ENCODE data around the gene DNAAF5.

Gene DNAAF5

GRCh38 chr7:685540-685939 lies 41.0 kb upstream of the DNAAF5 start:
- peaks cover 0 to 20% of the 10 kb centered on the region in 2 experiments for H3K36me3 ChIP-seq (ENCODE audit: control insufficient read depth in 1 of 2, insufficient read depth in 2 of 2, low read depth in 1 of 2, low read length in 2 of 2)
- H3K4me2 ChIP-seq (ENCODE audit: low read length, poor library complexity, severe bottlenecking), result no peak overlapping the region
- H2BK15ac ChIP-seq (ENCODE audit: low read depth, poor library complexity, severe bottlenecking), result no peak overlapping the region
- H3K4ac ChIP-seq (ENCODE audit: low read depth in 1 of 2, low read length in 2 of 2), result no peak overlapping the region
- no peak overlapping the region for H3K9ac ChIP-seq (ENCODE audit: low read length)
- no peak overlapping the region for H2BK5ac ChIP-seq (ENCODE audit: low read depth, low read length, poor library complexity, severe bottlenecking)
- H3K23ac ChIP-seq (ENCODE audit: low read length in 2 of 2), result no peak overlapping the region
- H3K14ac ChIP-seq (ENCODE audit: low read length in 2 of 2), result no peak overlapping the region
- no peak overlapping the region for H4K91ac ChIP-seq (ENCODE audit: low read length)
- no peak overlapping the region for H2AK5ac ChIP-seq (ENCODE audit: low read length, severe bottlenecking)
- H3K27ac ChIP-seq (ENCODE audit: low read length, poor library complexity, severe bottlenecking), result no peak overlapping the region
- peaks cover under 1% of the 10 kb centered on the region for H3K4me1 ChIP-seq (ENCODE audit: control insufficient read depth, insufficient read depth, low read depth, low read length)
- H2AFZ ChIP-seq (ENCODE audit: low read depth, low read length), result no peak overlapping the region
- peaks cover 35% of the 10 kb centered on the region for H3K9me3 ChIP-seq (ENCODE audit: control insufficient read depth, low read length)
- H3K79me1 ChIP-seq (replicated peaks; ENCODE audit: low read length, poor library complexity, severe bottlenecking), result peaks cover 1% of the 10 kb centered on the region
- DNase-seq, result peak; percentile 8
- H3K4me3 ChIP-seq (ENCODE audit: insufficient read depth in 1 of 2, low read depth in 1 of 2, low read length in 2 of 2), result no peak overlapping the region
- no peaks in the 10 kb centered on the region for H3K27me3 ChIP-seq (ENCODE audit: control insufficient read depth in 1 of 2, insufficient read depth in 1 of 2, low read length in 2 of 2)
- H3K18ac ChIP-seq (ENCODE audit: low read depth in 1 of 2, low read length in 2 of 2), result no peak overlapping the region
- WGBS, result 94% methylated on average over 1 of the region's 1 CpG
- H2BK120ac ChIP-seq (ENCODE audit: low read depth, low read length), result no peak overlapping the region
- no peak overlapping the region for H2BK12ac ChIP-seq (ENCODE audit: low read length in 2 of 2)
- H4K8ac ChIP-seq (ENCODE audit: low read length), result no peak overlapping the region

DNA sequence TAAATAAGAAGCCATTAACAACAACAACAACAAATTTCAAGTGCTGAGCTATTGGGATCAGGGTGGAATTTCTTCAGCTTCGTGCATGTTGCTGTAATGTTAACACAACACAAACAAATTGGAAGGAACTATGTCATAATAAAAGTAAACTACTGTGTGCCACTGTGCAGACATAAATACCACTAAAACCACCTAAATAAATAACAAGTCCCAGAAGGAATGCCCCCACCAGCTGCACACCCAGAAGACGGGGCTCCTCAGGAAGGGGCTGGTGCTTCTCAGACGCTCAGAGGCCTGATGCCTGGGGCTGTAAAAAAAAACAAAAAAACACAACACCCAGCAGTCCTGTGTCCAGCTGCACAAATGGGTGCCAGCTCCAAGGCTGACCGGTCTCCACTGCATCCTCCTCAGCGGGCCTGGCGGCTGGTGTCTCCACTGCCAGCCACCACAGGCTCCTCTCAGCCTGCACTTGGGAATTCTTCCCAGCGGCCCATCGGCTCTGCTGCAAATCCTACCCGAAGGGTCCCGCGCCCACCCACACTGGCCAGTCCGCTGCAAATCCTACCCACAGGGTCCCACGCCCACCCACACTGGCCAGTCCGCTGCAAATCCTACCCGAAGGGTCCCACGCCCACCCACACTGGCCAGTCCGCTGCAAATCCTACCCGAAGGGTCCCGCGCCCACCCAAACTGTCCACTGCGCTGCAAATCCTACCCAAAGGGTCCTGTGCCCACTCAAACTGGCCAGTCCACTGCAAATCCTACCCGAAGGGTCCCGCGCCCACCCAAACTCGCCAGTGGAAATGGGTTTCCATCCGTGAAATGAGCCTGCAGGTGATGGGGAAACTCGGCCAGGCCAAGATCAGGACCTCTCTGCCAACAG lies 35.8 kb upstream of the DNAAF5 start:
- no peak overlapping the region for H3K23ac ChIP-seq (ENCODE audit: low read length in 2 of 2)
- peaks cover 0 to 15% of the 10 kb centered on the region in 2 experiments for H3K36me3 ChIP-seq (ENCODE audit: control insufficient read depth in 1 of 2, insufficient read depth in 2 of 2, low read depth in 1 of 2, low read length in 2 of 2)
- no peak overlapping the region for H2AFZ ChIP-seq (ENCODE audit: low read depth, low read length)
- H4K8ac ChIP-seq (ENCODE audit: low read length), result peak overlapping the region; percentile 67
- peak overlapping the region in 1 of 2 experiments; percentile 34 for H2BK12ac ChIP-seq (ENCODE audit: low read length in 2 of 2)
- no peak overlapping the region for H2BK5ac ChIP-seq (ENCODE audit: low read depth, low read length, poor library complexity, severe bottlenecking)
- no peak overlapping the region for H3K9ac ChIP-seq (ENCODE audit: low read length)
- H3K9me3 ChIP-seq (ENCODE audit: control insufficient read depth, low read length), result peaks cover 24% of the 10 kb centered on the region
- H2BK15ac ChIP-seq (ENCODE audit: low read depth, poor library complexity, severe bottlenecking), result no peak overlapping the region
- H3K4ac ChIP-seq (ENCODE audit: low read depth in 1 of 2, low read length in 2 of 2), result no peak overlapping the region
- H3K79me1 ChIP-seq (replicated peaks; ENCODE audit: low read length, poor library complexity, severe bottlenecking), result peaks cover 1% of the 10 kb centered on the region
- no peaks in the 10 kb centered on the region for H3K27me3 ChIP-seq (ENCODE audit: control insufficient read depth in 1 of 2, insufficient read depth in 1 of 2, low read length in 2 of 2)
- WGBS, result 87% methylated on average over 26 of the region's 27 CpGs
- no peak overlapping the region for H3K4me2 ChIP-seq (ENCODE audit: low read length, poor library complexity, severe bottlenecking)
- H4K91ac ChIP-seq (ENCODE audit: low read length), result peak overlapping the region; percentile 76
- H3K4me1 ChIP-seq (ENCODE audit: control insufficient read depth, insufficient read depth, low read depth, low read length), result peaks cover 3% of the 10 kb centered on the region
- H3K4me3 ChIP-seq (ENCODE audit: insufficient read depth in 1 of 2, low read depth in 1 of 2, low read length in 2 of 2), result no peak overlapping the region
- peak overlapping the region in 1 of 2 experiments; percentile 2 for H3K18ac ChIP-seq (ENCODE audit: low read depth in 1 of 2, low read length in 2 of 2)
- peak overlapping the region in 1 of 2 experiments; percentile 14 for H3K14ac ChIP-seq (ENCODE audit: low read length in 2 of 2)
- no peak overlapping the region for H3K27ac ChIP-seq (ENCODE audit: low read length, poor library complexity, severe bottlenecking)
- no peak overlapping the region for H2AK5ac ChIP-seq (ENCODE audit: low read length, severe bottlenecking)
- DNase-seq, result peak; percentile 83
- no peak overlapping the region for H2BK120ac ChIP-seq (ENCODE audit: low read depth, low read length)

DNA sequence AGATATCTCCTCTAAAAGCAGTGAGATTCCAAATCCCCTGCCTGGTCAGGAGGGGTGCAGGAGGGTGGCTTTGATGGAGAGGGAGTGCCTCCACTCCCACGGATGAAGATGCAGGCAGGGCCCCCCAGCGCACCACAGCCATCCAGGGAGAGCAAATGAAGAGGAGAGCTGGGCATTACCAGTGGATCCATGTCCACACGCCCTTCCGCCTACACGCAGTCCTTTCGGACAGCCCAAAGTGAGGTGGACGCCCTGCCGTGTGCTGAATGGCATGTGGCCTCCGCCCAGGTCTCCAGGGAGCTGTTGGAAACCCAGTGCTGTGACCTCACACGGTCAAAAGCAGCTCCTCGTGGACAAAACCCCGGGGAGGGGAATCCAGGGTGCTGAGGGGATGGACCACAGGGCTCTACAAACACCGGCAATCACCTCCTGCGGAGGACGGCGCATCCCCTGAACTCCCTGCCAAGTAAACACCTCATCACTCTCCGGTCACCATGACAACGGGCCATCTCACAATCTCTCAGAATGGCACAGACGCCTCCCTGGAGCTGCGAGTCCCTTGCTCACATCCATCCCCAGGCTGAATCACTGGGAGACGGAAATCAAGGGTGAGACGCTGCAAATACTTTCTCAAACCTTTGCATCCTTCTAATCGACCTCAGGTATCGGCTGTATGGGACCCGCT lies 35.0 kb upstream of the DNAAF5 start:
- 89% methylated on average over 25 of the region's 25 CpGs for WGBS
- H3K9ac ChIP-seq (ENCODE audit: low read length), result no peak overlapping the region

DNA sequence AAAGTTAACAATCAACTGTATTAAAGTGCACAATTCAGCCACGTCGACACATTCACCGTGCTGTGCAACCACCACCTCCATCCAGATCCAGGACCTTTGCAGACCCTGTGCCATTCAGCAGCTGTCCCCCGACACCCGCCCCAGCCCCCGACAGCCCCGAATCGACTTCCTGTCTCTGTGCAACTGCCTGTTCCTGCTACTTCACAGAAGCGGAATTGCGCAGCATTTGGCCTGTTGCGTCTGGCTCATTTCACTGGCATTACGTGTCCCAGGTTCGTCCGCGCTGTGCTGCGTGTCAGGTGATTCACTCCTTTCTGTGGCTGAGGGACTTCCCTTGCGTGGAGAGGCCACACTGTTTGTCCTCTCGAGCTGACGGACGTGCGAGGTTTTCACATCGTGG lies 33.2 kb upstream of the DNAAF5 start:
- H3K23ac ChIP-seq (ENCODE audit: low read length in 2 of 2), result no peak overlapping the region
- H3K4ac ChIP-seq (ENCODE audit: low read depth in 1 of 2, low read length in 2 of 2), result no peak overlapping the region
- no peak overlapping the region for H2AFZ ChIP-seq (ENCODE audit: low read depth, low read length)
- no peak overlapping the region for H2BK5ac ChIP-seq (ENCODE audit: low read depth, low read length, poor library complexity, severe bottlenecking)
- H3K4me3 ChIP-seq (ENCODE audit: insufficient read depth in 1 of 2, low read depth in 1 of 2, low read length in 2 of 2), result no peak overlapping the region
- DNase-seq, result no peak
- WGBS, result 90% methylated on average over 22 of the region's 22 CpGs
- no peak overlapping the region for H3K4me2 ChIP-seq (ENCODE audit: low read length, poor library complexity, severe bottlenecking)
- peaks cover 0 to 19% of the 10 kb centered on the region in 2 experiments for H3K36me3 ChIP-seq (ENCODE audit: control insufficient read depth in 1 of 2, insufficient read depth in 2 of 2, low read depth in 1 of 2, low read length in 2 of 2)
- H3K4me1 ChIP-seq (ENCODE audit: control insufficient read depth, insufficient read depth, low read depth, low read length), result peaks cover 10% of the 10 kb centered on the region
- no peak overlapping the region for H3K27ac ChIP-seq (ENCODE audit: low read length, poor library complexity, severe bottlenecking)
- H4K91ac ChIP-seq (ENCODE audit: low read length), result no peak overlapping the region
- peaks cover under 1% of the 10 kb centered on the region for H3K79me1 ChIP-seq (replicated peaks; ENCODE audit: low read length, poor library complexity, severe bottlenecking)
- H3K27me3 ChIP-seq (ENCODE audit: control insufficient read depth in 1 of 2, insufficient read depth in 1 of 2, low read length in 2 of 2), result no peaks in the 10 kb centered on the region
- no peak overlapping the region for H2BK15ac ChIP-seq (ENCODE audit: low read depth, poor library complexity, severe bottlenecking)
- H2BK12ac ChIP-seq (ENCODE audit: low read length in 2 of 2), result no peak overlapping the region
- no peak overlapping the region for H2AK5ac ChIP-seq (ENCODE audit: low read length, severe bottlenecking)
- no peak overlapping the region for H3K18ac ChIP-seq (ENCODE audit: low read depth in 1 of 2, low read length in 2 of 2)
- H2BK120ac ChIP-seq (ENCODE audit: low read depth, low read length), result no peak overlapping the region
- no peak overlapping the region for H3K9ac ChIP-seq (ENCODE audit: low read length)
- H3K14ac ChIP-seq (ENCODE audit: low read length in 2 of 2), result no peak overlapping the region
- H4K8ac ChIP-seq (ENCODE audit: low read length), result no peak overlapping the region
- H3K9me3 ChIP-seq (ENCODE audit: control insufficient read depth, low read length), result peaks cover 7% of the 10 kb centered on the region

More for the DNA sequence above, 35.0 kb upstream of the DNAAF5 start:
- no peak overlapping the region for H3K4ac ChIP-seq (ENCODE audit: low read depth in 1 of 2, low read length in 2 of 2)
- H2BK12ac ChIP-seq (ENCODE audit: low read length in 2 of 2), result peak overlapping the region in 1 of 2 experiments; percentile 29
- no peak overlapping the region for H3K4me3 ChIP-seq (ENCODE audit: insufficient read depth in 1 of 2, low read depth in 1 of 2, low read length in 2 of 2)
- H2AK5ac ChIP-seq (ENCODE audit: low read length, severe bottlenecking), result no peak overlapping the region
- H4K91ac ChIP-seq (ENCODE audit: low read length), result no peak overlapping the region
- peak overlapping the region in 1 of 2 experiments; percentile 16 for H3K18ac ChIP-seq (ENCODE audit: low read depth in 1 of 2, low read length in 2 of 2)
- H4K8ac ChIP-seq (ENCODE audit: low read length), result no peak overlapping the region
- H3K4me2 ChIP-seq (ENCODE audit: low read length, poor library complexity, severe bottlenecking), result no peak overlapping the region
- no peak overlapping the region for H3K23ac ChIP-seq (ENCODE audit: low read length in 2 of 2)
- peaks cover 1% of the 10 kb centered on the region for H3K79me1 ChIP-seq (replicated peaks; ENCODE audit: low read length, poor library complexity, severe bottlenecking)
- no peak overlapping the region for H2BK120ac ChIP-seq (ENCODE audit: low read depth, low read length)
- H2BK5ac ChIP-seq (ENCODE audit: low read depth, low read length, poor library complexity, severe bottlenecking), result no peak overlapping the region
- no peaks in the 10 kb centered on the region for H3K27me3 ChIP-seq (ENCODE audit: control insufficient read depth in 1 of 2, insufficient read depth in 1 of 2, low read length in 2 of 2)
- H2BK15ac ChIP-seq (ENCODE audit: low read depth, poor library complexity, severe bottlenecking), result no peak overlapping the region
- peaks cover 3% of the 10 kb centered on the region for H3K4me1 ChIP-seq (ENCODE audit: control insufficient read depth, insufficient read depth, low read depth, low read length)
- peaks cover 0 to 15% of the 10 kb centered on the region in 2 experiments for H3K36me3 ChIP-seq (ENCODE audit: control insufficient read depth in 1 of 2, insufficient read depth in 2 of 2, low read depth in 1 of 2, low read length in 2 of 2)
- peaks cover 20% of the 10 kb centered on the region for H3K9me3 ChIP-seq (ENCODE audit: control insufficient read depth, low read length)
- H3K14ac ChIP-seq (ENCODE audit: low read length in 2 of 2), result no peak overlapping the region
- no peak for DNase-seq
- H3K27ac ChIP-seq (ENCODE audit: low read length, poor library complexity, severe bottlenecking), result no peak overlapping the region
- H2AFZ ChIP-seq (ENCODE audit: low read depth, low read length), result no peak overlapping the region

All from mesenchymal stem cell (in vitro differentiated cells and primary cell).